RPMI8226 (cell line): ENCODE measurements around the gene SBK2.
"Not testable (repeated sequence)": the region's sequence is repeated elsewhere in the genome, so short reads cannot be mapped to it uniquely, and the experiment has no call there.

ENCODE experiments used
- DNase-seq: peaks from one replicate; pipeline ENCODE4 v3.0.0-alpha.2; 2015

The SBK2 gene

GRCh38 chr19:55534280-55534679, 2.7 kb downstream of the SBK2 start:
- not testable (repeated sequence) for DNase-seq

GRCh38 chr19:55530996-55531395, 5.9 kb downstream of the SBK2 start:
- DNase-seq = no peak

- no peak for DNase-seq
Observed at GRCh38 chr19:55529636-55530234, 7.2 kb downstream of the SBK2 start.

- no peak for DNase-seq
Observed at GRCh38 chr19:55528030-55528803, 8.7 kb downstream of the SBK2 start.

GRCh38 chr19:55527197-55528029, 9.5 kb downstream of the SBK2 start:
- no peak for DNase-seq

GRCh38 chr19:55526216-55527196, 10.4 kb downstream of the SBK2 start:
- peak; percentile 86 for DNase-seq

DNA sequence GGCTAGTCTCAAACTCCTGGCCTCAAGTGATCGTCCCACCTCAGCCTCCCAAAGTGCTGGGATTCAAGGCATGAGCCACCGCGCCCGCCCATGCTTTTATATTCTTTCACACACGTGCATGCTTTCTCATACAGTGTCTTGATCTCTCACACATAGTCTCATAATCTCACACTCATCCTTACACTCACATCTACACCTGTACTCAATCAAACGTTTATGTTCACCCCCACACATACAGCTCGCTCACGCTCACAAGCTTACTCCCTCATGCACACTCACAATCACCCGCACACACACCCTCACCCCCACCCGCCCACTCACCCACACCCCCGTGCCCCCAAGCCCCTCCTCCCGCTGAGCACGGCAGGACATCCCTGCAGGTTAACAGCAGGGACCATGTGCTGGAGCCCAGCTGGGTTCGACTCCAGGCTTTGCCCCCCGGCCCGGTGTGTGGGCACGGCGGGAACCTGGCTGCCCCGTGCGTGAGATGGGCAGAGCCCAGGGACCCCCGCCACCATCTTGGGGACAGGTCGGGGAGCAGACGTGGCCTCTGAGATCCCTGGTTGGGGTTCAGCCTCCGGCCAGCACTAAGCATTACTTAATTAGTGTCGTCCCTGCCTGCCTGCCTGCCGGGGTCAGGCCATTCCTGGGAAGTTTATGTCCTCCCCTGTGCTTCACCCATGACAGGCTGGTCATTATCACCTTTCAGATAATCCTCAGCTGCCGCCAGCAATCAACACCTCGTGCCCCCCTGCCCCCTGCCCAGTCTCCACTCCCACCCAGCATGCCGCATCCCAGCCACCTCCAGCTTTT, 11.4 kb downstream of the SBK2 start:
- DNase-seq = no peak

DNA sequence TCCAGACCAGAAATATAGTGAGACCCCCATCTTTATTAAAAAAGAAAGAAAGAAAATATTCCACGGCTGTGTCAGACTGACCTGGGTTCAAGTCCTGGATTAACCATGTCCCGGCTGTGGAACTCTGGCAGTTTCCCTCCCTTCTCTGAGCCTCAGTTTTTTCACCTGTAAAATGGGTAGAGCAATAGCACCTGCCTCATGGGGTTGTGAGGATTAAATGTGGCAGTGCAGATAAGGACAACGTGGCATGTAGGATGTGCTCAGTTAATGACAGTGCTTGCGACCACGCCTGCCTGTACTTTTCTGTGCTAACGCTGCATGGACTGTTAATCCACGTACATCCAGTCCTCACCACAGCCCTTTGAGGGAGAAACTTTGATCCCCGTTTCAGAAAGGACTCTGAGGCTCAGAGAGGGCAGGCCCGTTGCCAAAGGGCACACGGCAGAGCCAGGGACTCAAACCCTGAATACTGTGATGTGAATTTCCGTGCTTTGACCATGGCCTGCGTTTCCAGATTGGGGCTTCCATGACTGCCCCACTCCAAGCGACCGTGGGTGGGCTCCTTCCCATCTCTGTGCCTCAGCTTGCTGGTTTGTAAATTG, 16.1 kb downstream of the SBK2 start:
- no peak for DNase-seq

GRCh38 chr19:55519451-55520311, 17.3 kb downstream of the SBK2 start:
- DNase-seq = no peak

- peak; percentile 95 for DNase-seq
Observed at GRCh38 chr19:55516878-55517620, 19.9 kb downstream of the SBK2 start.

- no peak for DNase-seq
Observed at GRCh38 chr19:55508120-55508519, 28.8 kb downstream of the SBK2 start.

DNA sequence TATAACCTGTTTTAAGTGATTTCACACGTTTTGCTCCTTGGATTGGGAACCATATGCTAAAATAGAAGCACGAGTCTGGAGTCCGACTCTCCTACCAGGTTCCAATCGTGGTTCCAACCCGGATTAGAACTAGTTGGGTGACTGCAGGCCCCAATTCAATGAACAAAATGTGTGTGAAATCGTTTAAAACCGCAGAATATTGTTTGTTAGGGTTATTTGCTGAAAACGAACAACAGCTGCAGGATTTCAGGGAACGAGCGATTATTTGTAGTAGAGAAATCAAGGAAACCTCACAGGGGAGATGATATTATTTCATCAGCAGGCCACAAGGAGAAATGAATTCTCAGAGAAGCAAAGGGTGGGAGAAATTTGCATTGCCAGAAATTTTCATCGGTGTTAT, 32.0 kb downstream of the SBK2 start:
- DNase-seq = no peak

DNA sequence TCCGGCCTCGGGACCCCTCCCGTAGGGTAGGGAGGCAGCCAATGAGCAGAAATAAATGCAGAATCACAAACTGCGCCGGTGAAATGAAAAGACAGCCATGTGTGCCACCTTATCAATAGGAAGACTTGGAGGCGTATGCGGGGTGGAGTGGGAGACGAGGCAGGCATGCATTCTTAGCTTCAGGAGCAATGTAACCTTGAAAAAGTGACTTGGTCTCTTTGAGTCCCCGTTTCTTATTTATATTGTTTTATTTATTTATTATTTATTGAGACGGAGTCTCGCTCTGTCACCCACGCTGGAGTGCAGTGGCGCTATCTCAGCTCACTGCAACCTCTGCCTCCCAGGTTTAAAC, 32.7 kb downstream of the SBK2 start:
- DNase-seq = no peak

GRCh38 chr19:55503502-55504251, 33.3 kb downstream of the SBK2 start:
- DNase-seq = peak; percentile 91

DNA sequence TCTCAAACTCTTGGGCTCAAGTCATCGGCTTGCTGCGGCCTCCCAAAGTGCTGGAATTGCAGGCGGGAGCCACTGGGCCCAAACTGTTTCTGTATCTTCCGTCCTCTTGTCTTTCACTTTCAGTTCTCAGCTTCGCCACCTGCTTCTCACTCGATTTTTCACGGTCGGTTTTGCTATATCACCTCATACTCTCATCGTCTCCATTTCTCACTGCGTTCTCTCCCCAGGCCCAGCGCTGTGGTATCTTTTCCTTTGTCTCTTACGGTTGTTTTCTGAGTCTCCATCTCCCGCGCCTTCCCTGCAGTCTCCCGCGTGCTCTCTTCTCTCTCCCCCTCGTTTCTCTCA, 33.8 kb downstream of the SBK2 start:
- no peak for DNase-seq

DNA sequence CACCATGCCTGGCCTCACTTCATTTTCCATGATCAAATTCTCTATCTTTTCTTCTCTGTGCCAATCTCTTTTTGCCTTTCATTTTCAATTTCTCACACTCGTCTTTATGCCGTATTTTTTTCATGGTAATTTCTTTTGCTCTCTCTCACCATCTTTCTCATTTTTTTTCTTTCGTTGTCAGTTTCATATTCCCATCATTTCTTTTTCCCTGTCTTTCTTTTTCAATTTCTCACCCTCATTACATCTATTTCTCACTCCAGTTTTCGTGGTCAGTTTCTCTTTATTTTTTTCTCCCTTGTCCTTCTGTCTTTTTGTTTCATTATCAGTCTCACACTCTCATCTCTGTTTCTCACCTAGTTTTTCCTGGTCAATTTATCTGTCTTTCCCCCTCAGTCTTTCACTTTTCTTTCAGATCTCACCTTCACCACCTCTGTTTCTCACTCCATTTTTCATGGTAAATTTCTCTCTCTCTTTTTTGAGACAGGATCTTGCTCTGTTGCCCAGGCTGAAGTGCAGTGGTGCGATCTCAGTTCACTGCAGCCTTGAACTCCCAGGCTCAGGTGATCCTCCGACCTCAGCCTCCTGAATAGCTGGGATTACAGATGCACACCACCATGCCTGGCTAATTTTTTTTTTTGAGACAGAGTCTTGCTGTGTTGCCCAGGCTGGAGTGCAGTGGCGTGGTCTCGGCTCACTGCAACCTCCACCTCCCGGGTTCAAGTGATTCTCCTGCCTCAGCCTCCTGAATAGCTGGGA, 34.6 kb downstream of the SBK2 start:
- DNase-seq = no peak

DNA sequence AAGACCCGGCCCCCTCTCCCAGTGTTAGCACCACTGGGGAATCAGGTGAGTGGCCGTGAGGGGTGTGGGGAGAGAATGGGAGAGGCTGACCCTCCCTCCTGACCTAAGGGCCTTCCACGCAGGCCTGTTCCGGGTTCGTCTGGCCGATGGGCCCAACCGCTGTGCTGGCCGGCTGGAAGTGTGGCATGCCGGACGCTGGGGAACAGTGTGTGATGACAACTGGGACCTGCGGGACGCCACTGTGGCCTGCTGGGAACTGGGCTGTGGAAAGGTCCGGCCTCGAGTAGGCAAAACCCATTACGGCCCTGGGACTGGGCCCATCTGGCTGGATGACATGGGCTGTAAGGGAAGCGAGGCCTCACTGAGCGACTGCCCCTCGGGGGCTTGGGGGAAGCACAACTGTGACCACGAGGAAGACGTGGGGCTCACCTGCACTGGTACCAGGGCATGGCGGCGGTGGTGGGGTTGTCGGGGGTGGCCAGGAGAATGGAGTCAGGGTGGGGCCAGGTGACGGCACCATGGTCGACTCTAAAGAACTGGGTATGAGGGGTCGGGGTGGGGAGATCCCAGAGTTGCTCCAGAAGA, 36.5 kb downstream of the SBK2 start:
- DNase-seq = no peak
